ENCODE results near the gene KCNH1.

KCNH1 gene

DNA sequence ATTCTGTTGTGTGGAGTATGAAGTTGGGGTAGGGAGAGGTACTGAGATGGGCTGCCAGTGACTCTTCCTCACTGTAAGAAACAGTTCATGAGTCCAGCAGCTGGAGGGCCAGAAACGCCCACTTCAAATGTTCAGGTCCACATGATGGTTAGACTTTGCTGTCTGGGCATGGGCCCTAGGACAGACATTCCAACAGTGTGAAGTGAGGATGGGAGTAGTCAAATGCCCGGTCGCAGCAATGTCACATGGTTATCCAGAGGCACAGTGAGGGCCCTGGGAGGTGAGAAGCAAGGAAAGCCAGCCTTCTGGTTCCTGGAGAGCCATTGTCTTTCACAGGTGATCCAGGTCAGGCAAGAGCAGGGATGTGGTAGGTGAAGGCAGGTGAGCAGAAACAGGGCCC is 500.8 kb downstream of the KCNH1 start:
- TF ChIP-seq ZNF621 (tag by site-specific recombination; IDR thresholded peaks at IDR 0.05) (no peak), KLF9 (tag by site-specific recombination; IDR thresholded peaks at IDR 0.05; ENCODE audit: low read depth) (no peak), ZNF837 (tag by site-specific recombination; IDR thresholded peaks at IDR 0.05) (no peak), ZNF530 (tag by site-specific recombination; IDR thresholded peaks at IDR 0.05; ENCODE audit: low read depth) (no peak), ZNF157 (tag by site-specific recombination; IDR thresholded peaks at IDR 0.05) (no peak), OSR2 (tag by site-specific recombination; IDR thresholded peaks at IDR 0.05) (no peak)
- TF ChIP-seq, protein P1, sequence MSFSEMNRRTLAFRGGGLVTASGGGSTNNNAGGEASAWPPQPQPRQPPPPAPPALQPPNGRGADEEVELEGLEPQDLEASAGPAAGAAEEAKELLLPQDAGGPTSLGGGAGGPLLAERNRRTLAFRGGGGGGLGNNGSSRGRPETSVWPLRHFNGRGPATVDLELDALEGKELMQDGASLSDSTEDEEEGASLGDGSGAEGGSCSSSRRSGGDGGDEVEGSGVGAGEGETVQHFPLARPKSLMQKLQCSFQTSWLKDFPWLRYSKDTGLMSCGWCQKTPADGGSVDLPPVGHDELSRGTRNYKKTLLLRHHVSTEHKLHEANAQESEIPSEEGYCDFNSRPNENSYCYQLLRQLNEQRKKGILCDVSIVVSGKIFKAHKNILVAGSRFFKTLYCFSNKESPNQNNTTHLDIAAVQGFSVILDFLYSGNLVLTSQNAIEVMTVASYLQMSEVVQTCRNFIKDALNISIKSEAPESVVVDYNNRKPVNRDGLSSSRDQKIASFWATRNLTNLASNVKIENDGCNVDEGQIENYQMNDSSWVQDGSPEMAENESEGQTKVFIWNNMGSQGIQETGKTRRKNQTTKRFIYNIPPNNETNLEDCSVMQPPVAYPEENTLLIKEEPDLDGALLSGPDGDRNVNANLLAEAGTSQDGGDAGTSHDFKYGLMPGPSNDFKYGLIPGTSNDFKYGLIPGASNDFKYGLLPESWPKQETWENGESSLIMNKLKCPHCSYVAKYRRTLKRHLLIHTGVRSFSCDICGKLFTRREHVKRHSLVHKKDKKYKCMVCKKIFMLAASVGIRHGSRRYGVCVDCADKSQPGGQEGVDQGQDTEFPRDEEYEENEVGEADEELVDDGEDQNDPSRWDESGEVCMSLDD (tag by site-specific recombination; IDR thresholded peaks at IDR 0.05), result no peak
- Histone ChIP-seq H3K27ac (ENCODE audit: extremely low read depth, low read depth, low read length) (no peak overlapping the region), H3K4me3 (ENCODE audit: low read depth, low read length) (no peak overlapping the region), H3K36me3 (ENCODE audit: control insufficient read depth in 2 of 2, insufficient read depth in 1 of 2, low read length in 2 of 2) (no peaks in the 10 kb centered on the region), H3K4me1 (ENCODE audit: control insufficient read depth, insufficient read depth, low read length) (no peaks in the 10 kb centered on the region), H3K9me3 (ENCODE audit: control insufficient read depth, insufficient read depth, low read depth, low read length) (no peaks in the 10 kb centered on the region)
- ChIA-PET POLR2A (no interaction called here), CTCF (no interaction called here)

DNA sequence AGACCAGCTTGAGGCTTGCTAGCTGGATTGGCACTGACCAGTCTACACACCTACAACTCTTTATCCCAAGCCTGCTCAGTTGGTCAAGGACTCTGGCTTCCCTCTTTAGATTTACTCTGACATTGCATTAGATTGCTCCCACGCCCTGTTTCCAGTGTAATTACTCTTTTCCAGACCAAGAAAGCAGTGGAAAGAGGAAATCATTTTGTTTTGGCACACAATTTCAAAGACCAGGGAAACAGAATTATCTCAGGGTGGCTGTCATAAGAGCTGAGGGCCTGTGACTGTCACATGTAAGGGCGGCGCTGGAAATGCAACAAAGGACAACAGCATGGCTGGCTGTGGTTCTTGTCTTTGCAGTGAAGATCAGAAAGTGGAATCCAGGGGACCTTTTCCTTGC is 502.5 kb downstream of the KCNH1 start:
- Histone ChIP-seq H3K4me3 (ENCODE audit: low read depth, low read length) (no peak overlapping the region), H3K27ac (ENCODE audit: extremely low read depth, low read depth, low read length) (no peak overlapping the region), H3K36me3 (ENCODE audit: control insufficient read depth in 2 of 2, insufficient read depth in 1 of 2, low read length in 2 of 2) (no peaks in the 10 kb centered on the region), H3K4me1 (ENCODE audit: control insufficient read depth, insufficient read depth, low read length) (no peaks in the 10 kb centered on the region), H3K9me3 (ENCODE audit: control insufficient read depth, insufficient read depth, low read depth, low read length) (no peaks in the 10 kb centered on the region)
- ChIA-PET POLR2A (no interaction called here), CTCF (interaction anchor here (0.6 kb wide), 1 partner anchor 318 kb away, joined by 3 read pairs; no protein-coding TSS in a partner anchor)
- TF ChIP-seq ZXDB (tag by site-specific recombination; IDR thresholded peaks at IDR 0.05) (no peak), ZNF792 (tag by site-specific recombination; IDR thresholded peaks at IDR 0.05) (no peak), ZNF37A (tag by site-specific recombination; IDR thresholded peaks at IDR 0.05) (no peak), OSR2 (tag by site-specific recombination; IDR thresholded peaks at IDR 0.05) (no peak)
- TF ChIP-seq, protein P2, sequence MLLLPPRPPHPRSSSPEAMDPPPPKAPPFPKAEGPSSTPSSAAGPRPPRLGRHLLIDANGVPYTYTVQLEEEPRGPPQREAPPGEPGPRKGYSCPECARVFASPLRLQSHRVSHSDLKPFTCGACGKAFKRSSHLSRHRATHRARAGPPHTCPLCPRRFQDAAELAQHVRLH (tag by site-specific recombination; IDR thresholded peaks at IDR 0.05), result no peak

DNA sequence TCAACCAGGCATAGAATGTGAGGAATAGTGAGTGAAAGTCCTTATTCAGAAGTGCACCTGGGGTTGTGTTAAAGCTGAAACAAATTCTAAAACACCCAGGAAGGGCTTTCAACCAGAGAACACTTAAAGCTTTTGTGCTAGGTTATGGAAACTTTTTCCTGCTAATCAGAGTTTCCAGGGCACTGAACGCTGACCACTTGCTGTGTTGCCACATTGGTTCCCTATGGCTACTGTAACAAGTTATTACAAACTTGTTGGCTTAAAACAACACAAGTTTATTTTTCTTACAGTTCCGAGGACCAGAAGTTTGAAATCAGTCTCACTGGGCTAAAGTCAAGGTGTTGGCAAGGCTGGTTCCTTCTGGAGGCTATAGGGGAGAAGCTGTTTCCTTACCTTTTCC is 504.7 kb downstream of the KCNH1 start:
- Histone ChIP-seq H3K4me1 (ENCODE audit: control insufficient read depth, insufficient read depth, low read length) (no peaks in the 10 kb centered on the region), H3K36me3 (ENCODE audit: control insufficient read depth in 2 of 2, insufficient read depth in 1 of 2, low read length in 2 of 2) (no peaks in the 10 kb centered on the region), H3K9me3 (ENCODE audit: control insufficient read depth, insufficient read depth, low read depth, low read length) (no peaks in the 10 kb centered on the region), H3K4me3 (ENCODE audit: low read depth, low read length) (no peak overlapping the region), H3K27ac (ENCODE audit: extremely low read depth, low read depth, low read length) (no peak overlapping the region)
- POLR2A ChIA-PET, result no interaction called here
- TF ChIP-seq SCRT2 (tag by site-specific recombination; IDR thresholded peaks at IDR 0.05) (no peak), ZNF157 (tag by site-specific recombination; IDR thresholded peaks at IDR 0.05) (no peak), ZNF292 (tag by site-specific recombination; IDR thresholded peaks at IDR 0.05; ENCODE audit: borderline replicate concordance, low read depth) (no peak), ZNF654 (tag by site-specific recombination; IDR thresholded peaks at IDR 0.05; ENCODE audit: low read depth) (no peak), ZNF324 (tag by site-specific recombination; IDR thresholded peaks at IDR 0.05) (no peak)
- TF ChIP-seq, protein P3, sequence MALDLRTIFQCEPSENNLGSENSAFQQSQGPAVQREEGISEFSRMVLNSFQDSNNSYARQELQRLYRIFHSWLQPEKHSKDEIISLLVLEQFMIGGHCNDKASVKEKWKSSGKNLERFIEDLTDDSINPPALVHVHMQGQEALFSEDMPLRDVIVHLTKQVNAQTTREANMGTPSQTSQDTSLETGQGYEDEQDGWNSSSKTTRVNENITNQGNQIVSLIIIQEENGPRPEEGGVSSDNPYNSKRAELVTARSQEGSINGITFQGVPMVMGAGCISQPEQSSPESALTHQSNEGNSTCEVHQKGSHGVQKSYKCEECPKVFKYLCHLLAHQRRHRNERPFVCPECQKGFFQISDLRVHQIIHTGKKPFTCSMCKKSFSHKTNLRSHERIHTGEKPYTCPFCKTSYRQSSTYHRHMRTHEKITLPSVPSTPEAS (tag by site-specific recombination; IDR thresholded peaks at IDR 0.05), result no peak
- CTCF ChIA-PET, result no interaction called here

Measured in HEK293 (cell line).